Fibroblast of lung (primary cell): ENCODE results near the gene DMGDH. TPM values are rescaled to one million over a fixed set of nuclear protein-coding genes. Genes with fewer than 3 reads are reported as not detected.

Experiments
- DNase-seq, 2 donors: peaks; one replicate each; pipeline versions ENCODE4 v3.0.0 to v3.0.0-alpha.2; 2010; ENCODE audit warnings: low read depth in 2 of 2
- H2AFZ ChIP-seq: 2 replicates; pipeline ENCODE4 v1.5.1; 2012; ENCODE audit warnings: low read length, control low read depth, inconsistent platforms
- H3K27ac ChIP-seq: 2 replicates; pipeline ENCODE4 v1.5.1; 2011; ENCODE audit warnings: low read length, control low read depth; ENCODE audit not compliant: insufficient read depth
- H3K27me3 ChIP-seq: 2 replicates; pipeline ENCODE4 v1.5.1; 2011; ENCODE audit warnings: mild to moderate bottlenecking, low read length; ENCODE audit not compliant: control insufficient read depth, insufficient read depth
- H3K36me3 ChIP-seq: 2 replicates; pipeline ENCODE4 v1.5.1; 2011; ENCODE audit warnings: low read length; ENCODE audit not compliant: control insufficient read depth, insufficient read depth
- H3K4me1 ChIP-seq: 2 replicates; pipeline ENCODE4 v1.5.1; 2011; ENCODE audit warnings: low read length; ENCODE audit not compliant: control insufficient read depth, insufficient read depth; ENCODE audit errors: extremely low read depth
- H3K4me2 ChIP-seq: 2 replicates; pipeline ENCODE4 v1.5.1; 2011; ENCODE audit warnings: low read length, control low read depth; ENCODE audit not compliant: insufficient read depth; ENCODE audit errors: extremely low read depth
- H3K4me3 ChIP-seq, 4 experiments: fragments of 200-600 bp in 1 of 4; sonication (generic) in 1 of 4; replicated peaks in 1 of 4; 2 replicates each; pipeline ENCODE4 v1.5.1; 2011 to 2016; ENCODE audit warnings: low read length in 4 of 4, low read depth in 3 of 4, mild to moderate bottlenecking in 3 of 4, control low read depth in 2 of 4, inconsistent platforms in 1 of 4, mixed read lengths in 1 of 4; ENCODE audit not compliant: insufficient read depth in 1 of 4; ENCODE audit errors: control extremely low read depth in 1 of 4
- H3K79me2 ChIP-seq: 2 replicates; pipeline ENCODE4 v1.5.1; 2012; ENCODE audit warnings: mild to moderate bottlenecking, low read length, inconsistent platforms; ENCODE audit not compliant: control insufficient read depth, insufficient read depth
- H3K9ac ChIP-seq: 2 replicates; pipeline ENCODE4 v1.5.1; 2011; ENCODE audit warnings: mild to moderate bottlenecking, low read length, control low read depth; ENCODE audit not compliant: insufficient read depth
- H3K9me3 ChIP-seq: 2 replicates; pipeline ENCODE4 v1.5.1; 2012; ENCODE audit warnings: low read depth, low read length; ENCODE audit not compliant: control insufficient read depth, insufficient read depth
- H4K20me1 ChIP-seq: 2 replicates; pipeline ENCODE4 v1.5.1; 2011; ENCODE audit warnings: low read length; ENCODE audit not compliant: control insufficient read depth, insufficient read depth; ENCODE audit errors: extremely low read depth
- CTCF ChIP-seq, 2 donors: IDR thresholded peaks in 1 of 2; conservative IDR thresholded peaks in 1 of 2; 1 replicate in 1 of 2; 2 replicates in 1 of 2; pipeline ENCODE4 v1.5.1; 2011 to 2012; ENCODE audit warnings: low read length in 2 of 2, control low read depth in 1 of 2, inconsistent platforms in 1 of 2, low read depth in 1 of 2, mild to moderate bottlenecking in 1 of 2
- EZH2 ChIP-seq: IDR thresholded peaks from 2 replicates; pipeline ENCODE4 v1.5.1; 2012; ENCODE audit warnings: low read length, control low read depth, mild to moderate bottlenecking; ENCODE audit errors: missing control alignments
- polyA plus RNA-seq, 2 donors: library from polyadenylated mRNA; depleted of rRNA in 1 of 2; stranded (reverse) in 1 of 2; unstranded in 1 of 2; fragments of >200 nt; gene quantifications; 2 replicates each; pipeline ENCODE4 v1.2.1, GENCODE V29; 2011 to 2012; ENCODE audit warnings: missing spikeins in 1 of 2
- total RNA-seq: library from RNA; depleted of rRNA; stranded (reverse); fragments of >200 nt; gene quantifications from 2 replicates; pipeline ENCODE4 v1.2.1, GENCODE V29; 2014

The DMGDH gene
- total and polyA plus RNA-seq, 2 donors (not counting 1 experiment from before 2014, with no cell fraction given) = 0.89 to 7.9 TPM

- TF ChIP-seq CTCF (conservative IDR thresholded peaks at IDR 0.05 in 1 of 2, IDR thresholded peaks at IDR 0.05 in 1 of 2; ENCODE audit: low read depth in 1 of 2, low read length in 2 of 2) (no peak), EZH2 (no peak)
- no peaks in the 10 kb centered on the region for H3K79me2 ChIP-seq
- H3K36me3 ChIP-seq = no peaks in the 10 kb centered on the region
- no peak overlapping the region for H3K9ac ChIP-seq
- H4K20me1 ChIP-seq = no peaks in the 10 kb centered on the region
- H3K9me3 ChIP-seq = no peaks in the 10 kb centered on the region
- H3K4me1 ChIP-seq = peaks cover 4% of the 10 kb centered on the region
- no peak overlapping the region for H3K4me2 ChIP-seq
- H3K27me3 ChIP-seq = no peaks in the 10 kb centered on the region
- DNase-seq = peak in 1 of 2 donors; percentile 58
- no peak overlapping the region for H2AFZ ChIP-seq
- no peak overlapping the region for H3K27ac ChIP-seq
- H3K4me3 ChIP-seq = no peak overlapping the region
Observed at GRCh38 chr5:79074641-79075040, 5.2 kb upstream of the DMGDH start.

GRCh38 chr5:79070350-79070667, 835 bp upstream of the DMGDH start:
- Histone ChIP-seq H3K9ac (no peak overlapping the region), H3K4me3 (peak overlapping the region in 1 of 4 experiments; percentile 50), H3K9me3 (no peaks in the 10 kb centered on the region), H3K36me3 (no peaks in the 10 kb centered on the region), H3K79me2 (no peaks in the 10 kb centered on the region), H2AFZ (peak overlapping the region; percentile 73), H3K27ac (peak overlapping the region; percentile 22), H3K27me3 (no peaks in the 10 kb centered on the region), H3K4me1 (peaks cover 4% of the 10 kb centered on the region), H4K20me1 (no peaks in the 10 kb centered on the region), H3K4me2 (peak overlapping the region; percentile 68)
- no peak for TF ChIP-seq CTCF (conservative IDR thresholded peaks at IDR 0.05 in 1 of 2, IDR thresholded peaks at IDR 0.05 in 1 of 2; ENCODE audit: low read depth in 1 of 2, low read length in 2 of 2)
- no peak for TF ChIP-seq EZH2
- peak; percentile 34 to 44 for DNase-seq

GRCh38 chr5:79062436-79062835, 7.0 kb downstream of the DMGDH start:
- Histone ChIP-seq H2AFZ (no peak overlapping the region), H3K9me3 (no peaks in the 10 kb centered on the region), H3K9ac (no peak overlapping the region), H4K20me1 (no peaks in the 10 kb centered on the region), H3K4me1 (no peaks in the 10 kb centered on the region), H3K27ac (no peak overlapping the region), H3K4me2 (no peak overlapping the region), H3K79me2 (no peaks in the 10 kb centered on the region), H3K4me3 (no peak overlapping the region), H3K27me3 (peaks cover 2% of the 10 kb centered on the region), H3K36me3 (no peaks in the 10 kb centered on the region)
- no peak for DNase-seq
- TF ChIP-seq CTCF (conservative IDR thresholded peaks at IDR 0.05 in 1 of 2, IDR thresholded peaks at IDR 0.05 in 1 of 2; ENCODE audit: low read depth in 1 of 2, low read length in 2 of 2) (no peak), EZH2 (no peak)
